Duodenal mucosa (tissue), 2 donors: ENCODE measurements around the gene MPPED1.

Experiments
- H3K27ac ChIP-seq: one replicate; pipeline ENCODE4 v1.7.0; 2013; ENCODE audit warnings: low read depth, low read length
- H3K27me3 ChIP-seq, 2 donors: one replicate each; pipeline ENCODE4 v1.7.0; 2013; ENCODE audit warnings: low read length in 2 of 2, control low read depth in 1 of 2; ENCODE audit not compliant: insufficient read depth in 2 of 2, control insufficient read depth in 1 of 2
- H3K36me3 ChIP-seq, 2 donors: one replicate each; pipeline ENCODE4 v1.7.0; 2013; ENCODE audit warnings: low read length in 2 of 2, control low read depth in 1 of 2; ENCODE audit not compliant: insufficient read depth in 2 of 2, control insufficient read depth in 1 of 2
- H3K4me1 ChIP-seq, 2 donors: one replicate each; pipeline ENCODE4 v1.7.0; 2013; ENCODE audit warnings: low read length in 2 of 2, control low read depth in 1 of 2; ENCODE audit not compliant: insufficient read depth in 2 of 2, control insufficient read depth in 1 of 2
- H3K4me3 ChIP-seq, 2 donors: one replicate each; pipeline ENCODE4 v1.7.0; 2013; ENCODE audit warnings: low read length in 2 of 2, low read depth in 1 of 2
- H3K9ac ChIP-seq, 2 donors: one replicate each; pipeline ENCODE4 v1.7.0; 2013; ENCODE audit warnings: low read length in 2 of 2, low read depth in 1 of 2
- H3K9me3 ChIP-seq, 2 donors: one replicate each; pipeline ENCODE4 v1.7.0; 2013; ENCODE audit warnings: low read length in 2 of 2, control low read depth in 1 of 2; ENCODE audit not compliant: control insufficient read depth in 1 of 2

MPPED1 gene

DNA sequence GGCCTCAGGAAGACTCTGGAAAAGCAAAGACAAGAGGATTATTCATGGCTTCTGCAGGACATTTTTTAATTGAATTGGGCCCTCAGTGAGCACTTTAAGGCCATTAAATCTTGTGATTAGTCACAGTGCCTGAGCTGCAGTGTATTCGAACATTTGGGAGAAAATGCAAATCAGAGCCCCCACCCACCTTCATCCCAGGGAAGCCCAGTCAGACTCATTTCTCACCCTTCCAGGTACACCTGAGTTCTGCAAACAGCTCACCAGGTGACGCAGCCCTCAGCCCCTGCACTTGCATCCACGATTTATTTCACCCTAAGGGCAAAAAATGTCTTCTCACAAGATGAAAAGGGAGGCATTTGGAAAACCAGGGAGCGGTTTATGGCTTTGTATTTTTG lies 128.7 kb downstream of the MPPED1 start:
- H3K27me3 ChIP-seq = no peaks in the 10 kb centered on the region

DNA sequence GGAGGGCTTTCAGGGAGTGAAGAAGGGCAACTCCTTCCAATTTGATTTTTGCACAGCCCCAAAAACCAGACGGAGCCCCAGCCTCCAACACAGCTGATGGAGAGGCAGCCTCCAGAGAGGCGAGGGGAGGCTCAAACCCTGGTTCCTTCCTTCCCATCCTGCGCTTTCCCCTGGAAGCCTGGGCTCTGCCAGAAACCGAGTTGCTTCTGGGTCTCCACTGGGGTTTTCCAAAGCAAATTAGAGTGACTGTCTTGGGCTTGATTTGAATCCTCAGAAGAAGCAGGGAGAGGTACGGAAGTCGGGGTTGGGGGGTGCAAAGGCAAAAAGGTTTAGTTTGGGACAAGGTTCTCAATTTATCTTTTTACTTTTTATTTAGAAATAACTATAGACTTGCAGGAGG lies 129.2 kb downstream of the MPPED1 start:
- H3K9me3 ChIP-seq = no peaks in the 10 kb centered on the region
- H3K27ac ChIP-seq = no peak overlapping the region
- no peaks in the 10 kb centered on the region for H3K27me3 ChIP-seq
- no peak overlapping the region for H3K9ac ChIP-seq
- no peaks in the 10 kb centered on the region for H3K36me3 ChIP-seq
- no peak overlapping the region for H3K4me3 ChIP-seq
- no peaks in the 10 kb centered on the region for H3K4me1 ChIP-seq

More for the DNA sequence above, 128.7 kb downstream of the MPPED1 start:
- Histone ChIP-seq H3K36me3 (no peaks in the 10 kb centered on the region), H3K4me1 (no peaks in the 10 kb centered on the region), H3K9ac (no peak overlapping the region), H3K9me3 (no peaks in the 10 kb centered on the region), H3K27ac (no peak overlapping the region), H3K4me3 (no peak overlapping the region)

DNA sequence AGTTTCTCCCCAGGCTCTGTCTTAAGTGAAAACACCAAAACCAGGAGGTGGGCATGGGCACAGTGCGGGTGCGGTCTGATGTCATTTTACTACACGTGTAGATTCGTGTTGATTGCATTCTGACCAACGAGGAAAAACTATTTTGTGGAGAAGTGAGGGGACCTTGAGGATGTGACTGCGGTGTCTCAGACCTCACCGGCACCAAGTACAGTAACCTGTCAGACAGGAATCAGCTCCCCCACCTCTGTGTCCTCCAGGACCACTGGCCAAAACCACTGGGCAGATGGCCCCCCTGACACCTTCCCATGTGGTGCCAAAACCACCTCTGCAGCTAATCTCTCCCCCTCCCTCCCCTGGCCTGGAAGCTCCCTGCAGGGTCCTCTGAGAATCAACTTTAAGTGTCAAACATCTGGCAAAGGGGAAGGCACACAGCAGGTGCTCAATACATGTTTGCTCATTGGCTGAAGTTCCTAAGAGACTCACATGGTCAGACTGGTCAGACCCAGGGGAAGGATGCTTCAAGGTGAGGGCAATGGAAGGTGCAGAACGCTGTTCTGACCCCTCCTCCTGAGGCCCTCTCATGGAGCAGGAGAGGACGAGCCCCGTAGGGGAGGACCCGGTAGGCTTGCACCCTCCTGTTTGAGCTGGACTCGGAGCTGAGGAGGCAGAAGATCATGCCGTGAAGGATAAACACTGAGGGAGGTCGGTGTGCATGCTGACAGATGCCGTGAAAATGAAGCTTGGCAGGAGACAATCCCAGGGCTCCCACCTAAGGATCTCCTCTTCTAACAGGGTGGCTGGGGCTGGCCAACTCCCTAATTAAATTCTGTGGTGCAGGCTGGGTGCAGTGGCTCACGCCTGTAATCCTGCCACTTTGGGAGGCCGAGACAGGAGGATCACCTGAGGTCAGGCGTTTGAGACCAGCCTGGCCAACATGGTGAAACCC lies 129.9 kb downstream of the MPPED1 start:
- Histone ChIP-seq H3K9ac (no peak overlapping the region), H3K4me3 (no peak overlapping the region), H3K27me3 (no peaks in the 10 kb centered on the region), H3K27ac (no peak overlapping the region), H3K4me1 (no peaks in the 10 kb centered on the region), H3K36me3 (no peaks in the 10 kb centered on the region), H3K9me3 (no peaks in the 10 kb centered on the region)

GRCh38 chr22:43542681-43543521 lies 131.1 kb downstream of the MPPED1 start:
- H3K27me3 ChIP-seq = no peaks in the 10 kb centered on the region
- H3K4me3 ChIP-seq = no peak overlapping the region
- no peak overlapping the region for H3K9ac ChIP-seq
- H3K27ac ChIP-seq = no peak overlapping the region
- H3K36me3 ChIP-seq = no peaks in the 10 kb centered on the region
- no peaks in the 10 kb centered on the region for H3K4me1 ChIP-seq
- H3K9me3 ChIP-seq = no peaks in the 10 kb centered on the region

- no peak overlapping the region for H3K4me3 ChIP-seq
- H3K4me1 ChIP-seq = no peaks in the 10 kb centered on the region
- H3K27ac ChIP-seq = no peak overlapping the region
- H3K9me3 ChIP-seq = no peaks in the 10 kb centered on the region
- H3K9ac ChIP-seq = no peak overlapping the region
- H3K27me3 ChIP-seq = no peaks in the 10 kb centered on the region
- H3K36me3 ChIP-seq = no peaks in the 10 kb centered on the region
These were observed 131.9 kb downstream of the MPPED1 start for GRCh38 chr22:43543522-43544288.

GRCh38 chr22:43544289-43544673 lies 132.5 kb downstream of the MPPED1 start:
- H3K4me3 ChIP-seq = no peak overlapping the region
- H3K4me1 ChIP-seq = no peaks in the 10 kb centered on the region
- no peaks in the 10 kb centered on the region for H3K27me3 ChIP-seq
- no peaks in the 10 kb centered on the region for H3K9me3 ChIP-seq
- no peak overlapping the region for H3K27ac ChIP-seq
- no peaks in the 10 kb centered on the region for H3K36me3 ChIP-seq
- no peak overlapping the region for H3K9ac ChIP-seq

GRCh38 chr22:43546186-43546585 lies 134.4 kb downstream of the MPPED1 start:
- no peaks in the 10 kb centered on the region for H3K9me3 ChIP-seq
- H3K9ac ChIP-seq = no peak overlapping the region
- no peaks in the 10 kb centered on the region for H3K36me3 ChIP-seq
- no peak overlapping the region for H3K27ac ChIP-seq
- no peaks in the 10 kb centered on the region for H3K27me3 ChIP-seq
- H3K4me3 ChIP-seq = no peak overlapping the region
- no peaks in the 10 kb centered on the region for H3K4me1 ChIP-seq

GRCh38 chr22:43550024-43550620 lies 138.3 kb downstream of the MPPED1 start:
- Histone ChIP-seq H3K36me3 (no peaks in the 10 kb centered on the region), H3K9ac (no peak overlapping the region), H3K27ac (no peak overlapping the region), H3K4me3 (no peak overlapping the region), H3K9me3 (no peaks in the 10 kb centered on the region), H3K4me1 (no peaks in the 10 kb centered on the region), H3K27me3 (no peaks in the 10 kb centered on the region)

DNA sequence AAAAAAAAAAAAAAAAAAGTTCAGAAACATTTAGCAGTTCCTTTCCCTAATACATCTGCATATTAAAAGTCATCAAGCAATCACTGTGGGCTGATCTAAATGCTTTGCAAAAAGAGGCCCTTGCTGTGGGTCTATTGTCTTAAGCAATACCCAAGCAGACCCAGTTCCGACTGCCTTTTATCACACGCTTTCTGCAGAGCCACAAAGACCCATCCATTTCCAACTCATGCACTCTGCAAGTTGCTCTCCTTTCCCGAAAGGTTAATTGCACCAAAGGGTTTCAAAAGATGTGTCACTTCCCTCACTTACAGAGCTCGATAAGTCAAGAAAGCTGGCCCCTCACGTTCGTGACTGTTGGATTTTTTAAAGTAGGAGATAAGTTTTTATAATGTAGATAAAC lies 138.9 kb downstream of the MPPED1 start:
- H3K27me3 ChIP-seq = no peaks in the 10 kb centered on the region
- H3K9ac ChIP-seq = no peak overlapping the region
- no peak overlapping the region for H3K27ac ChIP-seq
- H3K4me1 ChIP-seq = no peaks in the 10 kb centered on the region
- no peak overlapping the region for H3K4me3 ChIP-seq
- no peaks in the 10 kb centered on the region for H3K9me3 ChIP-seq
- H3K36me3 ChIP-seq = no peaks in the 10 kb centered on the region
